Stimulated activated CD8-positive, alpha-beta memory T cell treated with anti-CD3 and anti-CD28 coated beads, Interleukin-15, amount 100 ng/mL, for 1 hour (primary cell): ENCODE measurements around the gene APOO.
"Not testable (repeated sequence)": the region's sequence is repeated elsewhere in the genome, so short reads cannot be mapped to it uniquely, and the experiment has no call there.

Source experiments
- DNase-seq: peaks from one replicate; pipeline ENCODE4 v3.0.0-alpha.2; 2020; ENCODE audit warnings: low read depth

Gene APOO

GRCh38 chrX:23859238-23859637 lies 48.5 kb downstream of the APOO start:
- DNase-seq = not testable (repeated sequence)

- DNase-seq = no peak
Observed at GRCh38 chrX:23857935-23858334, 49.8 kb downstream of the APOO start.

GRCh38 chrX:23857363-23857762 lies 50.4 kb downstream of the APOO start:
- no peak for DNase-seq

- DNase-seq = no peak
Observed at GRCh38 chrX:23855569-23855968, 52.2 kb downstream of the APOO start.

GRCh38 chrX:23854945-23855344 lies 52.8 kb downstream of the APOO start:
- no peak for DNase-seq

GRCh38 chrX:23854122-23854521 lies 53.6 kb downstream of the APOO start:
- DNase-seq = no peak

GRCh38 chrX:23851544-23851943 lies 56.2 kb downstream of the APOO start:
- no peak for DNase-seq

- no peak for DNase-seq
Observed at GRCh38 chrX:23849241-23849640, 58.5 kb downstream of the APOO start.

GRCh38 chrX:23845351-23845817 lies 62.4 kb downstream of the APOO start:
- no peak for DNase-seq

GRCh38 chrX:23844502-23845138 lies 63.1 kb downstream of the APOO start:
- DNase-seq = no peak

- DNase-seq = no peak
Observed at GRCh38 chrX:23841847-23842522, 65.8 kb downstream of the APOO start.

- DNase-seq = no peak
Observed at GRCh38 chrX:23840674-23841073, 67.1 kb downstream of the APOO start.

GRCh38 chrX:23838953-23839352 lies 68.8 kb downstream of the APOO start:
- DNase-seq = no peak

- no peak for DNase-seq
Observed at GRCh38 chrX:23832721-23833120, 75.0 kb downstream of the APOO start.

- no peak for DNase-seq
Observed at GRCh38 chrX:23828881-23829280, 78.9 kb downstream of the APOO start.

GRCh38 chrX:23826653-23827052 lies 81.1 kb downstream of the APOO start:
- DNase-seq = no peak

- no peak for DNase-seq
Observed at GRCh38 chrX:23826216-23826615, 81.5 kb downstream of the APOO start.

- DNase-seq = no peak
Observed at GRCh38 chrX:23825675-23826074, 82.1 kb downstream of the APOO start.

GRCh38 chrX:23822841-23823240 lies 84.9 kb downstream of the APOO start:
- no peak for DNase-seq

- DNase-seq = no peak
Observed at GRCh38 chrX:23822397-23822796, 85.3 kb downstream of the APOO start.

- no peak for DNase-seq
Observed at GRCh38 chrX:23821847-23822246, 85.9 kb downstream of the APOO start.

GRCh38 chrX:23820235-23820782 lies 87.4 kb downstream of the APOO start:
- no peak for DNase-seq

- DNase-seq = no peak
Observed at GRCh38 chrX:23819385-23820234, 88.1 kb downstream of the APOO start.
